ENCODE measurements around the gene HNRNPF.

DNA sequence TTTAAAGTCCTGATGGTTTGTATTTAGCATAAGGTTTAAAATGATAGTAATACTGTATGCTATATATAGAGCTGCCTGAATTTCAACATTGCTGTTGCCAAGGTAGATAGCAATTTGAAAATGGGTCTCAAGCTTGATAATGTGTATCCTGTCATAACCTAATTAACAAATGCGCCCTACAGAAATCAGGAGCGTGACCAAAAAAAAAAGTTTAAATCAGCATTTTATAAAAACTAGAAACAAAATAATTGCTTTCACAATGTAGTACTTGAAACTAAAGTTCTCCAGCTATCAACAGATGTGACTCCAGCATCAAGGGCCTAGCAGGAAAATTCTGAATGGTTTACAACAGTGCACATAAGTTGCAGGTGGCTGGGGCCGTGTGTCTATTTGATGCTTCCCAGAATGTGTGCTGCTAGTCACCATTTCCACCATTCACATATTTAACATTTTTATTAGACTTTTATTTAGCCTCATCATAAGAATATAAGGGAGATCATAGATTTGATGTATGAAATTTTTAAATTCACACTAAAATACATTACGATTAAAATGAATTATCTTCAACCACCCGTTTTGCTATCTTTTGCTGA is 23.5 kb downstream of the HNRNPF start:
- TF ChIP-seq, protein P1, sequence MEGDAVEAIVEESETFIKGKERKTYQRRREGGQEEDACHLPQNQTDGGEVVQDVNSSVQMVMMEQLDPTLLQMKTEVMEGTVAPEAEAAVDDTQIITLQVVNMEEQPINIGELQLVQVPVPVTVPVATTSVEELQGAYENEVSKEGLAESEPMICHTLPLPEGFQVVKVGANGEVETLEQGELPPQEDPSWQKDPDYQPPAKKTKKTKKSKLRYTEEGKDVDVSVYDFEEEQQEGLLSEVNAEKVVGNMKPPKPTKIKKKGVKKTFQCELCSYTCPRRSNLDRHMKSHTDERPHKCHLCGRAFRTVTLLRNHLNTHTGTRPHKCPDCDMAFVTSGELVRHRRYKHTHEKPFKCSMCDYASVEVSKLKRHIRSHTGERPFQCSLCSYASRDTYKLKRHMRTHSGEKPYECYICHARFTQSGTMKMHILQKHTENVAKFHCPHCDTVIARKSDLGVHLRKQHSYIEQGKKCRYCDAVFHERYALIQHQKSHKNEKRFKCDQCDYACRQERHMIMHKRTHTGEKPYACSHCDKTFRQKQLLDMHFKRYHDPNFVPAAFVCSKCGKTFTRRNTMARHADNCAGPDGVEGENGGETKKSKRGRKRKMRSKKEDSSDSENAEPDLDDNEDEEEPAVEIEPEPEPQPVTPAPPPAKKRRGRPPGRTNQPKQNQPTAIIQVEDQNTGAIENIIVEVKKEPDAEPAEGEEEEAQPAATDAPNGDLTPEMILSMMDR (conservative IDR thresholded peaks at IDR 0.05 in 1 of 2, IDR thresholded peaks at IDR 0.05 in 1 of 2; ENCODE audit: extremely low read depth in 1 of 2, insufficient read depth in 1 of 2, low read depth in 1 of 2, low read length in 2 of 2) = no peak
- no peak for TF ChIP-seq EZH2 (IDR thresholded peaks at IDR 0.05; ENCODE audit: borderline replicate concordance, low read length)
